ENCODE results near the gene AGO4.

AGO4 gene

DNA sequence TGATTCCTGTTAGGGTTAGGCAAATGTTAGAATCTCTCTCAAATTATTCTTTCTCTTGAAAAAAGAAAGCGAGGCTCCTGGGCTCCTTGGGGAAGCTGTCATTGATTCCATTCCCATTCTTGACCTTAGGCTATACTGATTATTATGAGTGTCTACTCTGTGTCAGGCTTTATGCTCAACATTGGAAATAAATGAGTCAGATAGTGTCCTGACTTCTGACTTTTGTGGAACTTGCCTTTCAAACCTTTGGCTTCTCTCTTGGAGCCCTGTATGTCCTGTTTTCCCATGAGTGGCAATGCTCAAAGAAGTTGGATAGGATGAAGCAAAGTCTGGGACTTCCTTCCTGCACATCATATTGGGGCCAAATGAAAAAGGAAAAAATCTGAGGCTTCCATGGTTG is 86.8 kb downstream of the AGO4 start:
- no peak for DNase-seq (ENCODE audit: low spot score)

DNA sequence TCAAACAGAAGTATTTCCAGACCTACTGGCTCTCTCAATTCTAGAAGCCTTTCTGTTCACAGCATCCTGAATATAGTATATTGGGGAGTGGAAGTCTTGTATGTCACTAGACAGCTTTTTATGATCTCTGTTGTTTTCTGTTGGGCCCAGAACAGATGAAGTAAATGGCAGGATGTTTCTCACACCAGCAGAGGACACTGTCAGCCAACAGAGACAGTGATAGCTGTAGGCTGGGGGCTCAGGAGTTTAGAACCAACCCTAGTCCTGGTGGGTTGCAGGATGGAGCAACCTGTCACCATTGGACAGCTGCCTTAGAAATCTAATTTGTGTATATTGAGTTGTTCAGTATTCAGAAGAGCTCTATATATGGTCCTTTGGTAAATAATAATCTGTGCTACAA is 92.1 kb downstream of the AGO4 start:
- no peak for DNase-seq (ENCODE audit: low spot score)

DNA sequence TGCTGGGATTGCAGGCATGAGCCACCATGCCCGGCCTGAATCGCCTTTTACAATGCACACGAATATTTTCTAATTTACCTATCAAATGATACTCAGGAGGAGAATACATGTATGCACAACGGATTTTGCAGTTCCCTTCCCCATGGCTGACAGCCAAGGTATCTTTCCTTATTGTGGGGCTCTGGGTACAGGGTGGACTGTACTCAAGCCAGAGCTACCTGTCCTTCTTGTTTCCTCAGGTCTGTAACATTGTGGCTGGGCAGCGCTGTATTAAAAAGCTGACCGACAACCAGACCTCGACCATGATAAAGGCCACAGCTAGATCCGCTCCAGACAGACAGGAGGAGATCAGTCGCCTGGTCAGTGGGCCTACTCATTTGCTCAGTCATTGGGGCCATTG is 93.4 kb downstream of the AGO4 start:
- no peak for DNase-seq (ENCODE audit: low spot score)

DNA sequence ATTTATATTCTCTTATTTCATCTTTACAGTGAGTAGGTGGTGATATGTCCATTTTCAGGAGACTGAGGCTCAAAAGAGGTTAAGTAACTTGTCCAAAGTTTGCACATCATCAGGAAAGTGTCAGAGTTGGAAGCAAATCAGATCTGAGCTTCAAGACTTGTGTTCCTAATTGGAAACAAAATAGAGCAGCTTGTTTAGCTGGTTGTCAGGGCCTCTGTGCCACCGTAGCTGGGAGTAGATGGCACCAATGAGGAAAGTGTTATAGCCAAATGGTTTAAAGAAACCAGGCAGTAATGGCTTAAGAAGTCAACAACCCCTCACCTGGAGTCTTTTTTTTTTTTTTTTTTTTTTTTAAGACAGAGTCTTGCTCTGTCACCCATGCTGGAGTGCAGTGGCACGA is 94.9 kb downstream of the AGO4 start:
- no peak for DNase-seq (ENCODE audit: low spot score)

Data from AG20443 (cell line).